Stimulated activated naive CD8-positive, alpha-beta T cell treated with anti-CD3 and anti-CD28 coated beads, Interleukin-15, amount 100 ng/mL, for 72 hours (primary cell): Measurements from ENCODE around the gene SCLY.
A peak's percentile ranks its signal among the peaks of the same experiment; 100 is the strongest.

ENCODE experiments used
- ATAC-seq: fragments of 150-1000 bp; cut with Tn5 transposase; 2 replicates; pipeline ENCODE4 v1.10.0; 2021; ENCODE audit warnings: mild to moderate bottlenecking, moderate library complexity
- DNase-seq, 2 donors: peaks; one replicate each; pipeline ENCODE4 v3.0.0; 2021 to 2022
- H3K27ac Mint-ChIP-seq, 2 donors: one replicate each; pipeline ENCODE4 v1.8.0; 2022; ENCODE audit warnings: mild to moderate bottlenecking in 2 of 2, mixed read lengths in 2 of 2, moderate library complexity in 2 of 2
- H3K27me3 Mint-ChIP-seq: one replicate; pipeline ENCODE4 v1.8.0; 2022; ENCODE audit warnings: mixed read lengths
- H3K4me1 Mint-ChIP-seq: one replicate; pipeline ENCODE4 v1.8.0; 2022; ENCODE audit warnings: mild to moderate bottlenecking, mixed read lengths
- H3K4me3 Mint-ChIP-seq, 2 donors: one replicate each; pipeline ENCODE4 v1.8.0; 2022; ENCODE audit warnings: mild to moderate bottlenecking in 2 of 2, mixed read lengths in 2 of 2, moderate library complexity in 1 of 2
- H3K9me3 Mint-ChIP-seq, 2 donors: one replicate each; pipeline ENCODE4 v1.8.0; 2022; ENCODE audit warnings: mixed read lengths in 2 of 2

The SCLY gene

GRCh38 chr2:238119756-238120462 lies 59.1 kb downstream of the SCLY start:
- no peak for ATAC-seq
- no peak for DNase-seq
- H3K9me3 Mint-ChIP-seq = no peaks in the 10 kb centered on the region
- no peak overlapping the region for H3K27ac Mint-ChIP-seq
- no peaks in the 10 kb centered on the region for H3K4me1 Mint-ChIP-seq
- H3K27me3 Mint-ChIP-seq = peaks cover 8% of the 10 kb centered on the region
- H3K4me3 Mint-ChIP-seq = no peak overlapping the region

- Mint-ChIP-seq H3K27me3 (peaks cover 8% of the 10 kb centered on the region), H3K4me1 (no peaks in the 10 kb centered on the region), H3K27ac (no peak overlapping the region), H3K4me3 (no peak overlapping the region), H3K9me3 (no peaks in the 10 kb centered on the region)
- no peak for ATAC-seq
- no peak for DNase-seq
Observed at GRCh38 chr2:238120463-238121298, 59.9 kb downstream of the SCLY start.

- DNase-seq (no peak), ATAC-seq (no peak)
- no peaks in the 10 kb centered on the region for H3K9me3 Mint-ChIP-seq
- peaks cover 8% of the 10 kb centered on the region for H3K27me3 Mint-ChIP-seq
- no peaks in the 10 kb centered on the region for H3K4me1 Mint-ChIP-seq
- no peak overlapping the region for H3K27ac Mint-ChIP-seq
- no peak overlapping the region for H3K4me3 Mint-ChIP-seq
Observed at GRCh38 chr2:238121511-238122286, 60.9 kb downstream of the SCLY start.

- Mint-ChIP-seq H3K27ac (no peak overlapping the region), H3K27me3 (peaks cover 4% of the 10 kb centered on the region), H3K4me3 (no peak overlapping the region), H3K4me1 (no peaks in the 10 kb centered on the region), H3K9me3 (no peaks in the 10 kb centered on the region)
- ATAC-seq (no peak), DNase-seq (no peak)
Observed at GRCh38 chr2:238122287-238123217, 61.8 kb downstream of the SCLY start.

GRCh38 chr2:238123218-238123971 lies 62.6 kb downstream of the SCLY start:
- Mint-ChIP-seq H3K4me1 (no peaks in the 10 kb centered on the region), H3K27ac (no peak overlapping the region), H3K27me3 (no peaks in the 10 kb centered on the region), H3K9me3 (no peaks in the 10 kb centered on the region), H3K4me3 (no peak overlapping the region)
- ATAC-seq (peak; percentile 19), DNase-seq (no peak)

GRCh38 chr2:238123991-238124470 lies 63.2 kb downstream of the SCLY start:
- Mint-ChIP-seq H3K27ac (no peak overlapping the region), H3K4me3 (no peak overlapping the region), H3K4me1 (no peaks in the 10 kb centered on the region), H3K27me3 (no peaks in the 10 kb centered on the region), H3K9me3 (no peaks in the 10 kb centered on the region)
- ATAC-seq = no peak
- DNase-seq = no peak

GRCh38 chr2:238124488-238125126 lies 63.8 kb downstream of the SCLY start:
- Mint-ChIP-seq H3K27me3 (no peaks in the 10 kb centered on the region), H3K9me3 (no peaks in the 10 kb centered on the region), H3K27ac (no peak overlapping the region), H3K4me3 (no peak overlapping the region), H3K4me1 (no peaks in the 10 kb centered on the region)
- ATAC-seq = no peak
- no peak for DNase-seq

GRCh38 chr2:238125127-238125885 lies 64.5 kb downstream of the SCLY start:
- no peak for ATAC-seq

GRCh38 chr2:238126338-238126737 lies 65.5 kb downstream of the SCLY start:
- ATAC-seq (no peak), DNase-seq (no peak)
- no peaks in the 10 kb centered on the region for H3K9me3 Mint-ChIP-seq
- no peak overlapping the region for H3K27ac Mint-ChIP-seq
- H3K4me3 Mint-ChIP-seq = no peak overlapping the region
- H3K27me3 Mint-ChIP-seq = no peaks in the 10 kb centered on the region
- no peaks in the 10 kb centered on the region for H3K4me1 Mint-ChIP-seq

More at GRCh38 chr2:238125127-238125885, 64.5 kb downstream of the SCLY start:
- no peak overlapping the region for H3K4me3 Mint-ChIP-seq
- no peak overlapping the region for H3K27ac Mint-ChIP-seq
- no peaks in the 10 kb centered on the region for H3K9me3 Mint-ChIP-seq
- no peak for DNase-seq
- no peaks in the 10 kb centered on the region for H3K4me1 Mint-ChIP-seq
- no peaks in the 10 kb centered on the region for H3K27me3 Mint-ChIP-seq

- H3K27me3 Mint-ChIP-seq = no peaks in the 10 kb centered on the region
- ATAC-seq (no peak), DNase-seq (no peak)
- no peaks in the 10 kb centered on the region for H3K4me1 Mint-ChIP-seq
- no peaks in the 10 kb centered on the region for H3K9me3 Mint-ChIP-seq
- H3K4me3 Mint-ChIP-seq = no peak overlapping the region
- no peak overlapping the region for H3K27ac Mint-ChIP-seq
Observed at GRCh38 chr2:238126775-238127164, 66.0 kb downstream of the SCLY start.

- Mint-ChIP-seq H3K9me3 (no peaks in the 10 kb centered on the region), H3K27me3 (no peaks in the 10 kb centered on the region), H3K4me1 (no peaks in the 10 kb centered on the region), H3K4me3 (peak overlapping the region in 1 of 2 donors; percentile 45), H3K27ac (peak overlapping the region in 1 of 2 donors; percentile 5)
- DNase-seq (peak in 1 of 2 donors; percentile 33), ATAC-seq (no peak)
Observed at GRCh38 chr2:238127165-238128060, 66.6 kb downstream of the SCLY start.

GRCh38 chr2:238128061-238128440 lies 67.2 kb downstream of the SCLY start:
- DNase-seq = no peak

More at GRCh38 chr2:238128061-238128440, 67.2 kb downstream of the SCLY start:
- no peak for ATAC-seq
- Mint-ChIP-seq H3K4me1 (no peaks in the 10 kb centered on the region), H3K27ac (peak overlapping the region in 1 of 2 donors; percentile 5), H3K9me3 (no peaks in the 10 kb centered on the region), H3K27me3 (no peaks in the 10 kb centered on the region), H3K4me3 (peak overlapping the region in 1 of 2 donors; percentile 45)
